ENCODE measurements around the gene NFKB1. TPM values are rescaled to one million over a fixed set of nuclear protein-coding genes. Genes with fewer than 3 reads are reported as not detected.

The NFKB1 gene
- total and polyA plus RNA-seq, 2 donors (not counting 1 experiment from before 2014, with no cell fraction given) = 32.0 to 88.1 TPM

- H3K4me1 ChIP-seq (ENCODE audit: control insufficient read depth in 2 of 2, insufficient read depth in 2 of 2, low read length in 2 of 2) = no peaks in the 10 kb centered on the region
- no peaks in the 10 kb centered on the region for H4K20me1 ChIP-seq (ENCODE audit: control insufficient read depth, insufficient read depth, low read length, poor library complexity, severe bottlenecking)
- no peaks in the 10 kb centered on the region for H3K79me2 ChIP-seq (ENCODE audit: control insufficient read depth, insufficient read depth, low read length)
- H3K4me2 ChIP-seq (replicated peaks; ENCODE audit: low read depth, low read length, poor library complexity, severe bottlenecking) = no peak overlapping the region
- Mint-ChIP-seq H3K27me3 (no peaks in the 10 kb centered on the region), H3K4me3 (no peak overlapping the region), H3K27ac (no peak overlapping the region), H3K9me3 (ENCODE audit: insufficient read depth) (no peaks in the 10 kb centered on the region), H3K4me1 (peaks cover 15% of the 10 kb centered on the region)
- DNase-seq (no peak), ATAC-seq (ENCODE audit: low read depth) (no peak)
- CTCF ChIA-PET = interaction anchor here (0.6 kb wide), 1 partner anchor 181 kb away, joined by 3 read pairs; no protein-coding TSS in a partner anchor
- H3K9ac ChIP-seq (ENCODE audit: low read length) = no peak overlapping the region
- intact Hi-C loops (cut with micrococcal nuclease) = no loop called here
- no peak overlapping the region for H3K4me3 ChIP-seq (ENCODE audit: control extremely low read depth in 1 of 5, extremely low read depth in 1 of 5, insufficient read depth in 1 of 5, low read depth in 2 of 5, low read length in 4 of 5)
- POLR2A ChIA-PET = no interaction called here
- peaks cover 3 to 88% of the 10 kb centered on the region in 2 experiments for H3K36me3 ChIP-seq (replicated peaks in 1 of 2; ENCODE audit: control extremely low read depth in 1 of 2, control insufficient read depth in 1 of 2, extremely low read depth in 1 of 2, insufficient read depth in 2 of 2, low read length in 1 of 2)
- no peak overlapping the region for H3K27ac ChIP-seq (ENCODE audit: low read length in 2 of 2)
- no peaks in the 10 kb centered on the region for H3K27me3 ChIP-seq (replicated peaks in 1 of 4; ENCODE audit: control extremely low read depth in 1 of 4, control insufficient read depth in 3 of 4, insufficient read depth in 4 of 4, low read length in 3 of 4)
- no peak overlapping the region for H2AFZ ChIP-seq (ENCODE audit: insufficient read depth, low read depth, low read length, poor library complexity, severe bottlenecking)
- TF ChIP-seq EZH2 (IDR thresholded peaks at IDR 0.05; ENCODE audit: borderline replicate concordance, insufficient read depth, low read depth, low read length, poor library complexity, severe bottlenecking) = no peak
- TF ChIP-seq CTCF (IDR thresholded peaks at IDR 0.05) = no peak
- no peaks in the 10 kb centered on the region for H3K9me3 ChIP-seq (ENCODE audit: control extremely low read depth in 1 of 3, control insufficient read depth in 2 of 3, insufficient read depth in 1 of 3, low read length in 2 of 3)
Measured at GRCh38 chr4:102600689-102601088, 99.5 kb downstream of the NFKB1 start.

GRCh38 chr4:102601586-102602227 is 100.5 kb downstream of the NFKB1 start:
- POLR2A ChIA-PET = no interaction called here
- Histone ChIP-seq H4K20me1 (ENCODE audit: control insufficient read depth, insufficient read depth, low read length, poor library complexity, severe bottlenecking) (no peaks in the 10 kb centered on the region), H3K79me2 (ENCODE audit: control insufficient read depth, insufficient read depth, low read length) (no peaks in the 10 kb centered on the region), H3K4me1 (ENCODE audit: control insufficient read depth in 2 of 2, insufficient read depth in 2 of 2, low read length in 2 of 2) (no peaks in the 10 kb centered on the region), H3K9me3 (ENCODE audit: control extremely low read depth in 1 of 3, control insufficient read depth in 2 of 3, insufficient read depth in 1 of 3, low read length in 2 of 3) (no peaks in the 10 kb centered on the region), H3K36me3 (replicated peaks in 1 of 2; ENCODE audit: control extremely low read depth in 1 of 2, control insufficient read depth in 1 of 2, extremely low read depth in 1 of 2, insufficient read depth in 2 of 2, low read length in 1 of 2) (peaks cover 3 to 86% of the 10 kb centered on the region in 2 experiments), H3K9ac (ENCODE audit: low read length) (no peak overlapping the region), H2AFZ (ENCODE audit: insufficient read depth, low read depth, low read length, poor library complexity, severe bottlenecking) (no peak overlapping the region), H3K27me3 (replicated peaks in 1 of 4; ENCODE audit: control extremely low read depth in 1 of 4, control insufficient read depth in 3 of 4, insufficient read depth in 4 of 4, low read length in 3 of 4) (no peaks in the 10 kb centered on the region), H3K4me3 (ENCODE audit: control extremely low read depth in 1 of 5, extremely low read depth in 1 of 5, insufficient read depth in 1 of 5, low read depth in 2 of 5, low read length in 4 of 5) (no peak overlapping the region), H3K4me2 (replicated peaks; ENCODE audit: low read depth, low read length, poor library complexity, severe bottlenecking) (no peak overlapping the region), H3K27ac (ENCODE audit: low read length in 2 of 2) (no peak overlapping the region)
- TF ChIP-seq EZH2 (IDR thresholded peaks at IDR 0.05; ENCODE audit: borderline replicate concordance, insufficient read depth, low read depth, low read length, poor library complexity, severe bottlenecking) = no peak
- no peak for TF ChIP-seq CTCF (IDR thresholded peaks at IDR 0.05)
- intact Hi-C loops (cut with micrococcal nuclease) = no loop called here
- DNase-seq = no peak
- 95% methylated on average over 5 of the region's 8 CpGs for WGBS (ENCODE audit: insufficient coverage)
- Mint-ChIP-seq H3K27ac (no peak overlapping the region), H3K9me3 (ENCODE audit: insufficient read depth) (no peaks in the 10 kb centered on the region), H3K4me1 (peaks cover 15% of the 10 kb centered on the region), H3K27me3 (no peaks in the 10 kb centered on the region), H3K4me3 (no peak overlapping the region)
- CTCF ChIA-PET = no interaction called here
- no peak for ATAC-seq (ENCODE audit: low read depth)

Measured in B cell (primary cell).